GM23248 (cell line): ENCODE results near the gene CRB2.

Experiments
- EZH2 ChIP-seq: fragments of 200-600 bp; sonication (generic); IDR thresholded peaks from 2 replicates; pipeline ENCODE4 v1.6.1; 2018; ENCODE audit warnings: antibody characterized with exemption, mild to moderate bottlenecking; ENCODE audit not compliant: insufficient read depth, poor library complexity, severe bottlenecking
- EZH2phosphoT487 ChIP-seq: fragments of 200-600 bp; sonication (generic); IDR thresholded peaks from 2 replicates; pipeline ENCODE4 v1.6.1; 2018; ENCODE audit warnings: antibody characterized with exemption, moderate library complexity, mild to moderate bottlenecking, low read depth; ENCODE audit not compliant: insufficient read depth

- TF ChIP-seq EZH2 (no peak), EZH2phosphoT487 (no peak)
Observed at GRCh38 chr9:123420592-123421111, 64.7 kb downstream of the CRB2 start.
